Gastroesophageal sphincter (tissue), 4 donors: ENCODE data around the gene JARID2. TPM values are rescaled to one million over a fixed set of nuclear protein-coding genes. Genes with fewer than 3 reads are reported as not detected.

Experiments
- ATAC-seq: fragments of 150-250 bp; one replicate; pipeline ENCODE4 v1.9.1; 2016; ENCODE audit warnings: mild to moderate bottlenecking, moderate library complexity
- H3K27ac ChIP-seq, 4 donors: fragments of 200-600 bp; sonication (generic) in 3 of 4; 1 replicate in 3 of 4; 2 replicates in 1 of 4; pipeline ENCODE4 v1.5.1; 2016 to 2019
- H3K27me3 ChIP-seq: fragments of 200-600 bp; sonication (generic); one replicate; pipeline ENCODE4 v1.5.1; 2019
- H3K36me3 ChIP-seq, 2 donors: fragments of 200-600 bp; sonication (generic); one replicate each; pipeline ENCODE4 v1.5.1; 2019; ENCODE audit warnings: control low read depth in 1 of 2
- H3K4me1 ChIP-seq, 3 donors: fragments of 200-600 bp; sonication (generic); 1 replicate in 2 of 3; 2 replicates in 1 of 3; pipeline ENCODE4 v1.5.1; 2016 to 2019; ENCODE audit warnings: control low read depth in 2 of 3
- H3K4me3 ChIP-seq, 2 donors: fragments of 200-600 bp; sonication (generic); one replicate each; pipeline ENCODE4 v1.5.1; 2019; ENCODE audit warnings: mild to moderate bottlenecking in 1 of 2, moderate library complexity in 1 of 2
- H3K9me3 ChIP-seq, 3 donors: fragments of 200-600 bp; sonication (generic); one replicate each; pipeline ENCODE4 v1.5.1; 2017 to 2019; ENCODE audit warnings: control low read depth in 2 of 3
- CTCF ChIP-seq, 4 experiments: fragments of 200-600 bp in 2 of 4; fragments of 450-650 bp in 2 of 4; sonication (generic) in 1 of 4; IDR thresholded peaks; one replicate each; pipeline ENCODE4 v1.5.1; 2017 to 2019; ENCODE audit warnings: antibody characterized with exemption in 4 of 4, mild to moderate bottlenecking in 2 of 4, moderate library complexity in 2 of 4
- EP300 ChIP-seq: sonication (generic); formaldehyde crosslinking; IDR thresholded peaks from one replicate; pipeline ENCODE4 v1.6.1; 2017; ENCODE audit warnings: antibody characterized with exemption, mild to moderate bottlenecking
- POLR2A ChIP-seq, 2 donors: fragments of 450-650 bp; IDR thresholded peaks; one replicate each; pipeline ENCODE4 v1.6.1; 2017; ENCODE audit warnings: antibody characterized with exemption in 2 of 2, mild to moderate bottlenecking in 2 of 2, moderate library complexity in 1 of 2
- POLR2AphosphoS5 ChIP-seq: sonication (generic); formaldehyde crosslinking; IDR thresholded peaks from one replicate; pipeline ENCODE4 v1.6.1; 2017; ENCODE audit warnings: antibody characterized with exemption
- WGBS, 2 donors: methylation state at CpG; one replicate each; pipeline ENCODE4 v1.1.5; 2018; ENCODE audit warnings: low coverage in 1 of 2; 5-methylcytosine and 5-hydroxymethylcytosine counted together
- total RNA-seq, 4 donors: library from RNA; depleted of rRNA; stranded (reverse); fragments of >200 nt; gene quantifications; one replicate each; pipeline ENCODE4 v1.1.0, GENCODE V29; 2016

The JARID2 gene
- total RNA-seq, 4 donors from 2014 or later = 6.8 to 12.3 (median 8.5) TPM

GRCh38 chr6:15324427-15324985 lies 78.6 kb downstream of the JARID2 start:
- TF ChIP-seq EP300 (no peak), CTCF (IDR thresholded peaks at IDR 0.05) (no peak), POLR2AphosphoS5 (no peak), POLR2A (IDR thresholded peaks at IDR 0.05) (no peak)
- peaks cover 4 to 39% (median 5%) of the 10 kb centered on the region in 3 donors for H3K4me1 ChIP-seq
- no peaks in the 10 kb centered on the region for H3K9me3 ChIP-seq

DNA sequence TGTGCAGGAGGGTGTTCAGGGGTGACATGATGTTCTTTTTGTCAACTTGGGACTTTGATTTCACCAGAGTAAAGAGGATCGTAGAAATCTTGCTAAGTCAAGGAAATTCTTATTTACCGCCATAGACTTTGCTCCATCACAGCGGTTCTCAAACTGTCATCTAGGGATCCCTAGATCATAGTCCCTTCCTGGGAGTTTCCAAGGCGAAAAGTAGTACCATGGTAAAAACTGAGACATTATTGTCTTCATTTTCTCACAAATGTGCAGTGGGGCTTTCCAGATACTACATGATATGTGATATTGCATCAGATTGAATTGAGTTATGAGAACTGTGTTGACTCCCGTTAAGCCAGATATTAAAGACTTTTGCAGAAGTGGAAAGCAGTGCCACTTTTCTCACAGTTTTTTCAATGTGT lies 79.7 kb downstream of the JARID2 start:
- Histone ChIP-seq H3K36me3 (no peaks in the 10 kb centered on the region), H3K27ac (no peak overlapping the region), H3K4me3 (no peak overlapping the region), H3K27me3 (no peaks in the 10 kb centered on the region), H3K4me1 (peaks cover 6 to 46% (median 8%) of the 10 kb centered on the region in 3 donors), H3K9me3 (no peaks in the 10 kb centered on the region)
- no peak for ATAC-seq
- TF ChIP-seq CTCF (IDR thresholded peaks at IDR 0.05) (no peak), EP300 (no peak), POLR2A (IDR thresholded peaks at IDR 0.05) (no peak)
- WGBS, 2 donors = 83 to 90% methylated on average over 5 of the region's 5 CpGs

More at GRCh38 chr6:15324427-15324985, 78.6 kb downstream of the JARID2 start:
- Histone ChIP-seq H3K4me3 (no peak overlapping the region), H3K27ac (no peak overlapping the region), H3K36me3 (no peaks in the 10 kb centered on the region), H3K27me3 (no peaks in the 10 kb centered on the region)
- 93 to 94% methylated on average over 5 to 7 of the region's 8 CpGs for WGBS, 2 donors
- ATAC-seq = no peak

- ATAC-seq = no peak
- Histone ChIP-seq H3K4me1 (peaks cover 8 to 51% (median 11%) of the 10 kb centered on the region in 3 donors), H3K27me3 (no peaks in the 10 kb centered on the region), H3K36me3 (no peaks in the 10 kb centered on the region), H3K27ac (no peak overlapping the region), H3K9me3 (no peaks in the 10 kb centered on the region), H3K4me3 (no peak overlapping the region)
- WGBS, 2 donors = 75% methylated on average over 6 of the region's 6 CpGs; no CpG with 5 or more reads in 1 of the 2 donors
- TF ChIP-seq POLR2A (IDR thresholded peaks at IDR 0.05) (no peak), POLR2AphosphoS5 (no peak), CTCF (IDR thresholded peaks at IDR 0.05) (no peak), EP300 (no peak)
Observed at GRCh38 chr6:15326067-15326614, 80.3 kb downstream of the JARID2 start.

DNA sequence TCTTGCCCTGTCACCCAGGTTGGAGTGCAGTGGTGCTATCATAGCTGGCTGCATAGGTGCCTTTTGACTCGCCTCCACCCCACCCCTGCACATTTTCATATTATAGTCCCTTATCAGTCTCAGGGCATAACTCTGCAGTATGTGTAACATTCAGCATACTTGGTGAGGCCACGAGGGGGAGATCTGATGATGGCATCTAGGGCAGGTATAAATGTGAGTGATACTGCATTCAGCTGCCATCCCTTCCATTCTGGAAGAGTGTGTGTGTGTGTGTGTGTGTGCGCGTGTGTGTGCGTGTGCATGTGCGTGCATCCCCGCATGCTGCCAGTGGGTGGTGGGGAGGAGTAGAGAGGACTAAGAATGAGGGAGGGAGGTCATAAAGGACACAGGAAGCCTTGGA lies 81.4 kb downstream of the JARID2 start:
- WGBS, 2 donors = 67 to 83% methylated on average over 2 to 6 of the region's 7 CpGs
- peaks cover 8 to 56% (median 13%) of the 10 kb centered on the region in 3 donors for H3K4me1 ChIP-seq
- ATAC-seq = no peak

GRCh38 chr6:15329197-15329671 lies 83.4 kb downstream of the JARID2 start:
- Histone ChIP-seq H3K36me3 (no peaks in the 10 kb centered on the region), H3K27ac (no peak overlapping the region), H3K9me3 (no peaks in the 10 kb centered on the region), H3K4me1 (peaks cover 8 to 47% (median 16%) of the 10 kb centered on the region in 3 donors), H3K27me3 (no peaks in the 10 kb centered on the region), H3K4me3 (no peak overlapping the region)
- ATAC-seq = no peak
- TF ChIP-seq EP300 = no peak
- TF ChIP-seq POLR2A (IDR thresholded peaks at IDR 0.05) = no peak
- TF ChIP-seq POLR2AphosphoS5 = no peak
- TF ChIP-seq CTCF (IDR thresholded peaks at IDR 0.05) = no peak
- WGBS, 2 donors = 40 to 71% methylated on average over 4 of the region's 4 CpGs

More for the DNA sequence above, 81.4 kb downstream of the JARID2 start:
- Histone ChIP-seq H3K27me3 (no peaks in the 10 kb centered on the region), H3K4me3 (no peak overlapping the region), H3K36me3 (no peaks in the 10 kb centered on the region), H3K9me3 (no peaks in the 10 kb centered on the region), H3K27ac (no peak overlapping the region)
- TF ChIP-seq EP300 (no peak), POLR2AphosphoS5 (no peak), POLR2A (IDR thresholded peaks at IDR 0.05) (no peak)
